ENCODE measurements around the gene THOC1. TPM values are rescaled to one million over a fixed set of nuclear protein-coding genes. Genes with fewer than 3 reads are reported as not detected.
"Not testable (repeated sequence)": the region's sequence is repeated elsewhere in the genome, so short reads cannot be mapped to it uniquely, and the experiment has no call there.

Gene THOC1
- total RNA-seq (2014; rRNA removed; shearing (Covaris generic)): 51.7 and 59.2 TPM in 2 replicates

GRCh38 chr18:267688-268552 is at the start of gene THOC1:
THOC1 (minus strand) TSS chr18:268047; CDS start chr18:268019, 28 bp downstream.
- Histone ChIP-seq H3K9me3 (replicated peaks) (no peaks in the 10 kb centered on the region), H3K36me3 (peaks cover 13% of the 10 kb centered on the region; the same call in 1 of the 2 replicates), H3K27ac (peak within 1 kb of the TSS; percentile 74), H3K4me3 (peak within 1 kb of the TSS; percentile 84), H3K27me3 (no peaks in the 10 kb centered on the region), H3K4me1 (no peaks in the 10 kb centered on the region)
- DNase-seq: peak; percentile 88 to 89

- no peak for DNase-seq
- Histone ChIP-seq H3K9me3 (replicated peaks) (no peaks in the 10 kb centered on the region), H3K27me3 (no peaks in the 10 kb centered on the region), H3K27ac (no peak overlapping the region), H3K36me3 (no peaks in the 10 kb centered on the region), H3K4me1 (0 out of 2 replicates have a peak, but pooled peaks cover 2% of the 10 kb centered on the region), H3K4me3 (no peak overlapping the region)
Measured at GRCh38 chr18:317618-318017, 49.8 kb upstream of the THOC1 start.

GRCh38 chr18:316393-316792 is 48.5 kb upstream of the THOC1 start:
- DNase-seq: no peak
- H3K27ac ChIP-seq: no peak overlapping the region
- H3K4me1 ChIP-seq: no peaks in the 10 kb centered on the region
- H3K9me3 ChIP-seq (replicated peaks): no peaks in the 10 kb centered on the region
- H3K4me3 ChIP-seq: no peak overlapping the region
- no peaks in the 10 kb centered on the region for H3K27me3 ChIP-seq
- no peaks in the 10 kb centered on the region for H3K36me3 ChIP-seq

- no peaks in the 10 kb centered on the region for H3K9me3 ChIP-seq (replicated peaks)
- H3K27ac ChIP-seq: no peak overlapping the region
- no peak overlapping the region for H3K4me3 ChIP-seq
- no peaks in the 10 kb centered on the region for H3K4me1 ChIP-seq
- DNase-seq: no peak
- H3K27me3 ChIP-seq: no peaks in the 10 kb centered on the region
- H3K36me3 ChIP-seq: no peaks in the 10 kb centered on the region
Measured at GRCh38 chr18:313931-314330, 46.1 kb upstream of the THOC1 start.

GRCh38 chr18:312415-312814 is 44.6 kb upstream of the THOC1 start:
- H3K9me3 ChIP-seq (replicated peaks): no peaks in the 10 kb centered on the region
- no peaks in the 10 kb centered on the region for H3K27me3 ChIP-seq
- no peak overlapping the region for H3K4me3 ChIP-seq
- no peak for DNase-seq
- H3K27ac ChIP-seq: no peak overlapping the region
- no peaks in the 10 kb centered on the region for H3K4me1 ChIP-seq
- no peaks in the 10 kb centered on the region for H3K36me3 ChIP-seq

- Histone ChIP-seq H3K4me1 (no peaks in the 10 kb centered on the region), H3K27ac (no peak overlapping the region), H3K36me3 (no peaks in the 10 kb centered on the region), H3K9me3 (replicated peaks) (no peaks in the 10 kb centered on the region), H3K27me3 (no peaks in the 10 kb centered on the region), H3K4me3 (no peak overlapping the region)
- no peak for DNase-seq
Measured at GRCh38 chr18:310042-310441, 42.2 kb upstream of the THOC1 start.

GRCh38 chr18:308086-308485 is 40.2 kb upstream of the THOC1 start:
- H3K4me3 ChIP-seq, H3K27me3 ChIP-seq: not testable (repeated sequence)

GRCh38 chr18:306608-307255 is 38.9 kb upstream of the THOC1 start:
- no peaks in the 10 kb centered on the region for H3K36me3 ChIP-seq
- H3K4me3 ChIP-seq: no peak overlapping the region
- H3K27me3 ChIP-seq: no peaks in the 10 kb centered on the region
- no peak overlapping the region for H3K27ac ChIP-seq
- no peaks in the 10 kb centered on the region for H3K9me3 ChIP-seq (replicated peaks)
- no peaks in the 10 kb centered on the region for H3K4me1 ChIP-seq
- DNase-seq: no peak

More at GRCh38 chr18:308086-308485, 40.2 kb upstream of the THOC1 start:
- DNase-seq; H3K4me1 ChIP-seq; H3K36me3 ChIP-seq; H3K9me3 ChIP-seq (replicated peaks); H3K27ac ChIP-seq: not testable (repeated sequence)

- no peaks in the 10 kb centered on the region for H3K4me1 ChIP-seq
- H3K4me3 ChIP-seq: no peak overlapping the region
- H3K9me3 ChIP-seq (replicated peaks): no peaks in the 10 kb centered on the region
- no peaks in the 10 kb centered on the region for H3K27me3 ChIP-seq
- H3K36me3 ChIP-seq: no peaks in the 10 kb centered on the region
- H3K27ac ChIP-seq: no peak overlapping the region
- no peak for DNase-seq
Measured at GRCh38 chr18:305003-305501, 37.2 kb upstream of the THOC1 start.

- no peaks in the 10 kb centered on the region for H3K27me3 ChIP-seq
- H3K9me3 ChIP-seq (replicated peaks): no peaks in the 10 kb centered on the region
- H3K4me1 ChIP-seq: no peaks in the 10 kb centered on the region
- no peak overlapping the region for H3K27ac ChIP-seq
- DNase-seq: no peak
- H3K36me3 ChIP-seq: no peaks in the 10 kb centered on the region
- no peak overlapping the region for H3K4me3 ChIP-seq
Measured at GRCh38 chr18:303607-304006, 35.8 kb upstream of the THOC1 start.

- DNase-seq: no peak
- no peaks in the 10 kb centered on the region for H3K4me1 ChIP-seq
- H3K36me3 ChIP-seq: no peaks in the 10 kb centered on the region
- no peaks in the 10 kb centered on the region for H3K27me3 ChIP-seq
- H3K27ac ChIP-seq: no peak overlapping the region
- no peak overlapping the region for H3K4me3 ChIP-seq
- no peaks in the 10 kb centered on the region for H3K9me3 ChIP-seq (replicated peaks)
Measured at GRCh38 chr18:303011-303410, 35.2 kb upstream of the THOC1 start.

GRCh38 chr18:302097-302496 is 34.2 kb upstream of the THOC1 start:
- no peak overlapping the region for H3K4me3 ChIP-seq
- no peaks in the 10 kb centered on the region for H3K36me3 ChIP-seq
- no peaks in the 10 kb centered on the region for H3K27me3 ChIP-seq
- no peaks in the 10 kb centered on the region for H3K4me1 ChIP-seq
- no peaks in the 10 kb centered on the region for H3K9me3 ChIP-seq (replicated peaks)
- no peak for DNase-seq
- H3K27ac ChIP-seq: no peak overlapping the region

GRCh38 chr18:297936-298335 is 30.1 kb upstream of the THOC1 start:
- H3K4me3 ChIP-seq: no peak overlapping the region

GRCh38 chr18:295756-296490 is 28.1 kb upstream of the THOC1 start:
- Histone ChIP-seq H3K4me1 (no peaks in the 10 kb centered on the region), H3K27ac (no peak overlapping the region), H3K36me3 (no peaks in the 10 kb centered on the region), H3K4me3 (no peak overlapping the region), H3K27me3 (no peaks in the 10 kb centered on the region), H3K9me3 (replicated peaks) (no peaks in the 10 kb centered on the region)
- DNase-seq: no peak

More at GRCh38 chr18:297936-298335, 30.1 kb upstream of the THOC1 start:
- Histone ChIP-seq H3K36me3 (no peaks in the 10 kb centered on the region), H3K4me1 (no peaks in the 10 kb centered on the region), H3K27ac (no peak overlapping the region), H3K27me3 (no peaks in the 10 kb centered on the region), H3K9me3 (replicated peaks) (no peaks in the 10 kb centered on the region)
- no peak for DNase-seq

GRCh38 chr18:294566-294965 is 26.7 kb upstream of the THOC1 start:
- Histone ChIP-seq H3K4me1 (no peaks in the 10 kb centered on the region), H3K36me3 (no peaks in the 10 kb centered on the region), H3K9me3 (replicated peaks) (no peaks in the 10 kb centered on the region), H3K4me3 (no peak overlapping the region), H3K27me3 (no peaks in the 10 kb centered on the region), H3K27ac (no peak overlapping the region)
- DNase-seq: no peak
